LHCN-M2 (cell line): Measurements from ENCODE around the gene PPIP5K1. TPM values are rescaled to one million over a fixed set of nuclear protein-coding genes. Genes with fewer than 3 reads are reported as not detected.
A peak's percentile ranks its signal among the peaks of the same experiment; 100 is the strongest.
"Not testable (repeated sequence)": the region's sequence is repeated elsewhere in the genome, so short reads cannot be mapped to it uniquely, and the experiment has no call there.

Experiments used
- DNase-seq: peaks from one replicate; pipeline ENCODE4 v3.0.0-alpha.2; 2012; ENCODE audit warnings: low read depth
- total RNA-seq: library from RNA; depleted of rRNA; stranded (reverse); fragments of >200 nt; gene quantifications from 2 replicates; pipeline ENCODE4 v1.2.3, GENCODE V29; 2014

Gene PPIP5K1
- total RNA-seq, 1 experiment from 2014 or later, result 10.2 TPM

GRCh38 chr15:43545426-43545825 lies 44.6 kb downstream of the PPIP5K1 start:
- DNase-seq, result peak; percentile 52

GRCh38 chr15:43544266-43544665 lies 45.7 kb downstream of the PPIP5K1 start:
- DNase-seq, result no peak

GRCh38 chr15:43541785-43542184 lies 48.2 kb downstream of the PPIP5K1 start:
- no peak for DNase-seq

DNA sequence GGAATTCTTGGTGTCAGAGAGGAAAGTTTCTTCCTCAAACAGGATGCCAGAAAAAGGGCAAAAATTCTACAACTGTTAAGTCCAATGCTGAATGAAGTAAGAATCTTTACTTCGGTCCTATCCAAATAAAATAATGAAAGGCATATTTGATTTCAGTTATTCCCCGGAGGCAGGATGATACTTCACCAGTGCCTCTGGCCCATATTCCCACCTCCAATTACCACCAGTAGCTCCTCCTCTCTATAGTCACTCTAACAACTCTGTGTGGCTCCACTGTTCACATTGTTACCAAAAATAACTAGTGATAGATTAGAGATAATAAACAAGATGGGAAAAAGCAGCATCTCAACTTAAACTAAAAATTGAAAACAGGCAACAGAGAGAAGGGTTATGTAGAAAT lies 51.9 kb downstream of the PPIP5K1 start:
- DNase-seq, result no peak

DNA sequence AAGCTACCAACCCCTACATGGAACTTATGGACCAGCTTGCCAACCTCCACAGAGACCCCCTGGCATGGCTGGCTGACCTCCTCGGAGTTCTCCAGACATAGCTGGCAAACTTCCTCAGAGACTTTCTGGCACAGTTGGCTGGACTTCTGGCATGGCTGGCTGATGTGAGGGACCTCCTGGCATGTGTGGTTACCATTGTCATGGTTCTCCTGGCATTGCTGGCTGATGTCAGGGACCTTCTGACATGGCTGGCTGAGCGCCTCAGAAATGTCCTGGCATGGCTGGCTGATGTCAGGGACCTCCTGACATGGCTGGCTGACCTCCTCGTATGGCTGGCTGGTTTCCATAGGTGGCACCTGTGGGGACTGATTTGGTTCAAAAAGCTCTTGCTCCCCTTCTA lies 55.1 kb downstream of the PPIP5K1 start:
- DNase-seq, result no peak

DNA sequence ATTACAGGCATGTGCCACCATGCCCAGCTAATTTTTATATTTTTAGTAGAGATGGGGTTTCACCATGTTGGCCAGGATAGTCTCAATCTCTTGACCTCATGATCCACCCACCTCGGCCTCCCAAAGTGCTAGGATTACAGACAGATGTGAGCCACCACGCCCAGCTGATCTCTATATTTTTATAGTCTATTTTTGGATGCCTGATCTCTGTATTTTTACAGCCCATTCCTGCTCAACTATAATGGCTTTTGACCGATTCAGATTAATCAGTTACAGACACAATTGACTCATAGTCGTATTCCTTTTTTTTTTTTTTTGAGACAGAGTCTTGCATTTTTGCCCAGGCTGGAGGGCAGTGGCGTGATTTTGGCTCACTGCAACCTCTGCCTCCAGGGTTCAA lies 57.2 kb downstream of the PPIP5K1 start:
- not testable (repeated sequence) for DNase-seq

DNA sequence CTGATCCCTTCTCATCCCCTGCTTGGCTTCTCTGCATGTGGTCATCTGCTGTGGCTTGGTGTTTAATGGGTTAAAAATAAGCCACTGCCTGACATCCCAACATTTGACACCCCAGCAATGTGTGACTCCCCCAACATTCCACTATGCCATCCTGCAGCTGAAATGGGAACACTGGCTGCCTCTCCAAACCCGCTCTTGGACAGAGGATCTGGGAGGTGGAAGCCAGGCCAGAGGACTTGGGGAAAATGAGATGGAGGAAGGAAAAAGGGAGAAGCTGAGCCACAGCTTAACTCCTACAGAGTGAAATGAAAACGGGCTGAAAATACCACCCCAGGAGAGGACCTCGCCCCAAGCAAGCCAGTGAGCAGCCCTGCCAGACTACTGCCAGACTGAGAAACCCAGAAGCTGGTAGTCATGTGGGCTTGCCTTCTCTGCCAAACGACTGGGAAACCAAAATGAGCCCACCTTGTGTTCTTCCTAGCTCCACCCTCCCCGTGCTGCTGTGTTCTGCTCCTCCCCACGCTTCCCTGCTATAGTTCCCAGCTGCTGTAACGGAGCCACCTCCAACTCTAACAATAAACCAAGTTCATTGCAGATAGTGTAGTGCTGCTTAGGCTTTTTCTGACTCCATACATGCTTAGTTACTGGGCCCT lies 58.9 kb downstream of the PPIP5K1 start:
- DNase-seq, result no peak

GRCh38 chr15:43529587-43530345 lies 60.2 kb downstream of the PPIP5K1 start:
- DNase-seq, result no peak

- DNase-seq, result no peak
These were observed 60.9 kb downstream of the PPIP5K1 start for GRCh38 chr15:43529141-43529540.

- DNase-seq, result no peak
These were observed 61.4 kb downstream of the PPIP5K1 start for GRCh38 chr15:43528542-43529007.

DNA sequence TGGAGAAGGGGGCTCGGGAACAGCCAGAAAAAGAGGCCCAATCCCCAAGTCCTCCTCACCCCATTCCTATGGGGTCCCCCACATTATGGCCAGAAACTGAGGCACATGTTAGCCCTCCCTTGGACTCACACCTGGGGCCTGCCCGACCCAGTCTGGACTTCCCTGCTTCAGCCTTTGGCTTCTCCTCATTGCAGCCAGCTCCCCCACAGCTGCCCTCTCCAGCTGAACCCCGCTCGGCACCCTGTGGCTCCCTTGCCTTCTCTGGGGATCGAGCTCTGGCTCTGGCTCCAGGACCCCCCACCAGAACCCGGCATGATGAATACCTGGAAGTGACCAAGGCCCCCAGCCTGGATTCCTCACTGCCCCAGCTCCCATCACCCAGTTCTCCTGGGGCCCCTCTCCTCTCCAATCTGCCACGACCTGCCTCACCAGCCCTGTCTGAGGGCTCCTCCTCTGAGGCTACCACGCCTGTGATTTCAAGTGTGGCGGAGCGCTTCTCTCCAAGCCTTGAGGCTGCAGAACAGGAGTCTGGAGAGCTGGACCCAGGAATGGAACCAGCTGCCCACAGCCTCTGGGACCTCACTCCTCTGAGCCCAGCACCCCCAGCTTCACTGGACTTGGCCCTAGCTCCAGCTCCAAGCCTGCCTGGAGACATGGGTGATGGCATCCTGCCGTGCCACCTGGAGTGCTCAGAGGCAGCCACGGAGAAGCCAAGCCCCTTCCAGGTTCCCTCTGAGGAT lies 62.0 kb downstream of the PPIP5K1 start:
- no peak for DNase-seq

DNA sequence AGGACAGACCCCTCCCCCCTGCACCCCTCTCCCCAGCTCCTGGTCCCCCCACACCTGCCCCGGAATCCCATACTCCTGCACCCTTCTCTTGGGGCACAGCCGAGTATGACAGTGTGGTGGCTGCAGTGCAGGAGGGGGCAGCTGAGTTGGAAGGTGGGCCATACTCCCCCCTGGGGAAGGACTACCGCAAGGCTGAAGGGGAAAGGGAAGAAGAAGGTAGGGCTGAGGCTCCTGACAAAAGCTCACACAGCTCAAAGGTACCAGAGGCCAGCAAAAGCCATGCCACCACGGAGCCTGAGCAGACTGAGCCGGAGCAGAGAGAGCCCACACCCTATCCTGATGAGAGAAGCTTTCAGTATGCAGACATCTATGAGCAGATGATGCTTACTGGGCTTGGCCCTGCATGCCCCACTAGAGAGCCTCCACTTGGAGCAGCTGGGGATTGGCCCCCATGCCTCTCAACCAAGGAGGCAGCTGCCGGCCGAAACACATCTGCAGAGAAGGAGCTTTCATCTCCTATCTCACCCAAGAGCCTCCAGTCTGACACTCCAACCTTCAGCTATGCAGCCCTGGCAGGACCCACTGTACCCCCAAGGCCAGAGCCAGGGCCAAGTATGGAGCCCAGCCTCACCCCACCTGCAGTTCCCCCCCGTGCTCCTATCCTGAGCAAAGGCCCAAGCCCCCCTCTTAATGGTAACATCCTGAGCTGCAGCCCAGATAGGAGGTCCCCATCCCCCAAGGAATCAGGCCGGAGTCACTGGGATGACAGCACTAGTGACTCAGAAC lies 62.8 kb downstream of the PPIP5K1 start:
- no peak for DNase-seq

DNA sequence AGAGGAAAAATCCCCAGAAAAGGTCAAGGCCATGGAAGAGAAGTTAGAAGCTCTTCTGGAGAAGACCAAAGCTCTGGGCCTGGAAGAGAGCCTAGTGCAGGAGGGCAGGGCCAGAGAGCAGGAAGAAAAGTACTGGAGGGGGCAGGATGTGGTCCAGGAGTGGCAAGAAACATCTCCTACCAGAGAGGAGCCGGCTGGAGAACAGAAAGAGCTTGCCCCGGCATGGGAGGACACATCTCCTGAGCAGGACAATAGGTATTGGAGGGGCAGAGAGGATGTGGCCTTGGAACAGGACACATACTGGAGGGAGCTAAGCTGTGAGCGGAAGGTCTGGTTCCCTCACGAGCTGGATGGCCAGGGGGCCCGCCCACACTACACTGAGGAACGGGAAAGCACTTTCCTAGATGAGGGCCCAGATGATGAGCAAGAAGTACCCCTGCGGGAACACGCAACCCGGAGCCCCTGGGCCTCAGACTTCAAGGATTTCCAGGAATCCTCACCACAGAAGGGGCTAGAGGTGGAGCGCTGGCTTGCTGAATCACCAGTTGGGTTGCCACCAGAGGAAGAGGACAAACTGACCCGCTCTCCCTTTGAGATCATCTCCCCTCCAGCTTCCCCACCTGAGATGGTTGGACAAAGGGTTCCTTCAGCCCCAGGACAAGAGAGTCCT lies 63.6 kb downstream of the PPIP5K1 start:
- no peak for DNase-seq

DNA sequence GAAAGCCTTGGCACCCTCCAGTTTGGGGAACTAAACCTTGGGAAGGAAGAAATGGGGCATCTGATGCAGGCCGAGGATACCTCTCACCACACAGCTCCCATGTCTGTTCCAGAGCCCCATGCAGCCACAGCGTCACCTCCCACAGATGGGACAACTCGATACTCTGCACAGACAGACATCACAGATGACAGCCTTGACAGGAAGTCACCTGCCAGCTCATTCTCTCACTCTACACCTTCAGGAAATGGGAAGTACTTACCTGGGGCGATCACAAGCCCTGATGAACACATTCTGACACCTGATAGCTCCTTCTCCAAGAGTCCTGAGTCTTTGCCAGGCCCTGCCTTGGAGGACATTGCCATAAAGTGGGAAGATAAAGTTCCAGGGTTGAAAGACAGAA lies 64.9 kb downstream of the PPIP5K1 start:
- DNase-seq, result no peak

DNA sequence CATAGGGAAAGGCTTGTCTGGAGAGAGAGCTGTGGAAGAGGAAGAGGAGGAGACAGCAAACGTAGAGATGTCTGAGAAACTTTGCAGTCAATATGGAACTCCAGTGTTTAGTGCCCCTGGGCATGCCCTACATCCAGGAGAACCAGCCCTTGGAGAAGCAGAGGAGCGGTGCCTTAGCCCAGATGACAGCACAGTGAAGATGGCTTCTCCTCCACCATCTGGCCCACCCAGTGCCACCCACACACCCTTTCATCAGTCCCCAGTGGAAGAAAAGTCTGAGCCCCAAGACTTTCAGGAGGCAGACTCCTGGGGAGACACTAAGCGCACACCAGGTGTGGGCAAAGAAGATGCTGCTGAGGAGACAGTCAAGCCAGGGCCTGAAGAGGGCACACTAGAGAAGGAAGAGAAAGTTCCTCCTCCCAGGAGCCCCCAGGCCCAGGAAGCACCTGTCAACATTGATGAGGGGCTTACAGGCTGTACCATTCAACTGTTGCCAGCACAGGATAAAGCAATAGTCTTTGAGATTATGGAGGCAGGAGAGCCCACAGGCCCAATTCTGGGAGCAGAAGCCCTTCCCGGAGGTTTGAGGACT lies 65.7 kb downstream of the PPIP5K1 start:
- DNase-seq, result no peak

DNA sequence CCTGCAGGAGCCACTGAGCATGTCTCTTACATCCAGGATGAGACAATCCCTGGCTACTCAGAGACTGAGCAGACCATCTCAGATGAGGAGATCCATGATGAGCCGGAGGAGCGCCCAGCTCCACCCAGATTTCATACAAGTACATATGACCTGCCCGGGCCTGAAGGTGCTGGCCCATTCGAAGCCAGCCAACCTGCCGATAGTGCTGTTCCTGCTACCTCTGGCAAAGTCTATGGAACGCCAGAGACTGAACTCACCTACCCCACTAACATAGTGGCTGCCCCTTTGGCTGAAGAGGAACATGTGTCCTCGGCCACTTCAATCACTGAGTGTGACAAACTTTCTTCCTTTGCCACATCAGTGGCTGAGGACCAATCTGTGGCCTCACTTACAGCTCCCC lies 66.4 kb downstream of the PPIP5K1 start:
- no peak for DNase-seq

GRCh38 chr15:43522247-43522646 lies 67.8 kb downstream of the PPIP5K1 start:
- no peak for DNase-seq

DNA sequence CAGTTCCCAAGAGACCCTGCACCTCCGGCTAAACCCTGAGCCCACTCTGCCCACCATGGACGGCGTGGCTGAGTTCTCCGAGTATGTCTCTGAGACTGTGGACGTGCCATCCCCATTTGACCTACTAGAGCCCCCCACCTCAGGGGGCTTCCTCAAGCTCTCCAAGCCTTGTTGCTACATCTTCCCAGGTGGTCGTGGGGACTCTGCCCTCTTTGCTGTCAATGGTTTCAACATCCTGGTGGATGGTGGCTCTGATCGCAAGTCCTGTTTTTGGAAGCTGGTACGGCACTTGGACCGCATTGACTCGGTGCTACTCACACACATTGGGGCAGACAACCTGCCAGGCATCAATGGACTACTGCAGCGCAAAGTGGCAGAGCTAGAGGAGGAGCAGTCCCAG lies 68.6 kb downstream of the PPIP5K1 start:
- DNase-seq, result no peak

GRCh38 chr15:43520138-43520537 lies 69.9 kb downstream of the PPIP5K1 start:
- DNase-seq, result no peak

- DNase-seq, result no peak
These were observed 70.8 kb downstream of the PPIP5K1 start for GRCh38 chr15:43519196-43519595.
